Keratinocyte (primary cell): Measurements from ENCODE around the gene CDKN2D. TPM values are rescaled to one million over a fixed set of nuclear protein-coding genes. Genes with fewer than 3 reads are reported as not detected.

ENCODE experiments used
- DNase-seq: peaks from one replicate; pipeline ENCODE4 v3.0.0-alpha.2; 2011; ENCODE audit warnings: low read depth, missing footprints, low spot score
- FAIRE-seq: peaks from 2 replicates; lab custom pipeline; 2011; peaks lifted over from hg19 to GRCh38; lab: Jason Lieb, UNC
- H2AFZ ChIP-seq: 2 replicates; pipeline ENCODE4 v1.6.0; 2012; ENCODE audit warnings: low read length, control low read depth, inconsistent platforms; ENCODE audit not compliant: control insufficient read depth
- H3K27ac ChIP-seq: 2 replicates; pipeline ENCODE4 v1.5.1; 2011; ENCODE audit warnings: low read length; ENCODE audit not compliant: control insufficient read depth, insufficient read depth
- H3K27me3 ChIP-seq: 3 replicates; pipeline ENCODE4 v1.6.0; 2011; ENCODE audit warnings: low read length; ENCODE audit not compliant: control insufficient read depth, insufficient read depth; ENCODE audit errors: extremely low read depth
- H3K36me3 ChIP-seq, 2 experiments: 2 replicates in 1 of 2; 3 replicates in 1 of 2; pipeline ENCODE4 v1.5.1; 2011; ENCODE audit warnings: low read length in 2 of 2, mild to moderate bottlenecking in 1 of 2; ENCODE audit not compliant: control insufficient read depth in 2 of 2, insufficient read depth in 2 of 2; ENCODE audit errors: extremely low read depth in 1 of 2
- H3K4me1 ChIP-seq: 3 replicates; pipeline ENCODE4 v1.5.1; 2011; ENCODE audit warnings: low read length; ENCODE audit not compliant: control insufficient read depth, insufficient read depth; ENCODE audit errors: extremely low read depth
- H3K4me2 ChIP-seq: 3 replicates; pipeline ENCODE4 v1.6.0; 2011; ENCODE audit warnings: low read depth, low read length; ENCODE audit not compliant: control insufficient read depth, insufficient read depth; ENCODE audit errors: extremely low read depth
- H3K4me3 ChIP-seq, 3 experiments: fragments of 200-600 bp in 1 of 3; sonication (generic) in 1 of 3; 2 replicates in 2 of 3; 3 replicates in 1 of 3; pipeline ENCODE4 v1.5.1; 2011 to 2016; ENCODE audit warnings: low read length in 3 of 3, mild to moderate bottlenecking in 3 of 3, control low read depth in 2 of 3, inconsistent platforms in 1 of 3, low read depth in 1 of 3, mixed read lengths in 1 of 3, mixed run types in 1 of 3, moderate library complexity in 1 of 3; ENCODE audit not compliant: control insufficient read depth in 2 of 3, insufficient read depth in 2 of 3; ENCODE audit errors: extremely low read depth in 1 of 3
- H3K79me2 ChIP-seq: 2 replicates; pipeline ENCODE4 v1.6.0; 2012; ENCODE audit warnings: low read length; ENCODE audit not compliant: control insufficient read depth, insufficient read depth
- H3K9ac ChIP-seq: 3 replicates; pipeline ENCODE4 v1.6.0; 2011; ENCODE audit warnings: low read length; ENCODE audit not compliant: control insufficient read depth, insufficient read depth; ENCODE audit errors: extremely low read depth
- H3K9me1 ChIP-seq: 3 replicates; pipeline ENCODE4 v1.6.0; 2011; ENCODE audit warnings: low read length; ENCODE audit not compliant: control insufficient read depth, insufficient read depth; ENCODE audit errors: extremely low read depth
- H3K9me3 ChIP-seq: 2 replicates; pipeline ENCODE4 v1.5.1; 2012; ENCODE audit warnings: low read depth, low read length; ENCODE audit not compliant: control insufficient read depth
- H4K20me1 ChIP-seq: 3 replicates; pipeline ENCODE4 v1.6.0; 2011; ENCODE audit warnings: low read length; ENCODE audit not compliant: control insufficient read depth, insufficient read depth; ENCODE audit errors: extremely low read depth
- EZH2 ChIP-seq: IDR thresholded peaks from one replicate; pipeline ENCODE4 v1.6.1; 2012; ENCODE audit warnings: inconsistent platforms, mild to moderate bottlenecking, low read length, moderate library complexity
- dilution Hi-C: fragments of 300-500 bp; cut with MboI; formaldehyde crosslinking; loops from one replicate; pipeline ENCODE4 v1.7.0; 2020; ENCODE audit warnings: low sequenced_read_pairs; ENCODE audit not compliant: extremely low pct_ligation_motif_present
- polyA plus RNA-seq, 5 experiments: library from polyadenylated mRNA; depleted of rRNA in 3 of 5; stranded (reverse) in 3 of 5; stranded (forward) in 1 of 5; unstranded in 1 of 5; fragments of >200 nt; gene quantifications; 1 replicate in 1 of 5; 2 replicates in 3 of 5; 3 replicates in 1 of 5; pipeline versions ENCODE4 v1.2.1 to v1.2.3, GENCODE V29; 2011 to 2012; ENCODE audit warnings: missing spikeins in 2 of 5, low read depth in 1 of 5, low replicate concordance in 1 of 5
- TF ChIP-seq, protein P1 (sequence below), 3 experiments: IDR thresholded peaks in 1 of 3; conservative IDR thresholded peaks in 1 of 3; optimal IDR thresholded peaks in 1 of 3; 2 replicates in 2 of 3; 3 replicates in 1 of 3; pipeline versions ENCODE3 to v1.5.1; 2011; ENCODE audit warnings: low read length in 3 of 3, mild to moderate bottlenecking in 3 of 3, moderate library complexity in 2 of 3, control low read depth in 1 of 3, inconsistent platforms in 1 of 3; ENCODE audit not compliant: insufficient read depth in 2 of 3; ENCODE audit errors: extremely low read depth in 1 of 3

CDKN2D gene
- polyA plus RNA-seq, 1 donor (not counting 4 experiments of a cell fraction or from before 2014, with no cell fraction given): 3.9 TPM

DNA sequence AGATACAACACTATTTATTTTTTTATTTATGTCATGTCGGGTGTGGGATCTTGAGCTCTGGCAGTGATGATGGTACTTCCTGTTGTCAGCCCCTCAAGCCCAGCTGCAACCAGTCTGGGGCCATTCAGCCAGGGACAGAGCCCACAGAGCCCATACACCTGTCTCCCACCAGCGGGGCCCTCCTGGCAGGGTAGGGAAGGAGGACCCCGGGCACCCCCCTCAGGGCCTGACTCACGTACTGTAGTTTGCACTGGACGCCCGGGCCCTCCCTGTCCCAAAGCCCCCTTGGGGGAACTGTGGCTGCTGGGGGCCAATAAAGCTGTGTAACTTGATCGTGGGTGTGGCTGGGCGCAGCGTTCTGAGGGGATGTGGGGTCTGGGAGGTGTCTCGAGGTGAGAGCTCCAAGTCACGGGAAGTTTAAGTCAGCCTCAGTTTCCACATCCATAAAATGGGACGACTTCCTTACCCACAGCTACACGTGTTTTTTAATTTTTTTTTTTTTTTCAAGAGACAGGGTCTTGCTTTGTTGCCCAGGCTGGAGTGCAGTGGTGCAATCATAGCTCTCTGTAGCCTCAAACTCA is 15.6 kb downstream of the CDKN2D start:
- FAIRE-seq (no peak), DNase-seq (no peak)
- Histone ChIP-seq H3K27ac (no peak overlapping the region), H3K79me2 (peaks cover 2% of the 10 kb centered on the region), H3K9ac (no peak overlapping the region), H3K27me3 (no peaks in the 10 kb centered on the region), H3K4me1 (peaks cover 34% of the 10 kb centered on the region), H3K4me2 (no peak overlapping the region), H4K20me1 (peaks cover 13% of the 10 kb centered on the region), H3K36me3 (peaks cover 31 to 48% of the 10 kb centered on the region in 2 experiments), H3K9me3 (no peaks in the 10 kb centered on the region), H3K9me1 (no peaks in the 10 kb centered on the region), H3K4me3 (no peak overlapping the region), H2AFZ (no peak overlapping the region)
- TF ChIP-seq, protein P1, sequence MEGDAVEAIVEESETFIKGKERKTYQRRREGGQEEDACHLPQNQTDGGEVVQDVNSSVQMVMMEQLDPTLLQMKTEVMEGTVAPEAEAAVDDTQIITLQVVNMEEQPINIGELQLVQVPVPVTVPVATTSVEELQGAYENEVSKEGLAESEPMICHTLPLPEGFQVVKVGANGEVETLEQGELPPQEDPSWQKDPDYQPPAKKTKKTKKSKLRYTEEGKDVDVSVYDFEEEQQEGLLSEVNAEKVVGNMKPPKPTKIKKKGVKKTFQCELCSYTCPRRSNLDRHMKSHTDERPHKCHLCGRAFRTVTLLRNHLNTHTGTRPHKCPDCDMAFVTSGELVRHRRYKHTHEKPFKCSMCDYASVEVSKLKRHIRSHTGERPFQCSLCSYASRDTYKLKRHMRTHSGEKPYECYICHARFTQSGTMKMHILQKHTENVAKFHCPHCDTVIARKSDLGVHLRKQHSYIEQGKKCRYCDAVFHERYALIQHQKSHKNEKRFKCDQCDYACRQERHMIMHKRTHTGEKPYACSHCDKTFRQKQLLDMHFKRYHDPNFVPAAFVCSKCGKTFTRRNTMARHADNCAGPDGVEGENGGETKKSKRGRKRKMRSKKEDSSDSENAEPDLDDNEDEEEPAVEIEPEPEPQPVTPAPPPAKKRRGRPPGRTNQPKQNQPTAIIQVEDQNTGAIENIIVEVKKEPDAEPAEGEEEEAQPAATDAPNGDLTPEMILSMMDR (optimal IDR thresholded peaks at IDR 0.05 in 1 of 3, IDR thresholded peaks at IDR 0.05 in 1 of 3, conservative IDR thresholded peaks at IDR 0.05 in 1 of 3; ENCODE audit: extremely low read depth in 1 of 3, insufficient read depth in 2 of 3, low read length in 3 of 3): no peak
- no peak for TF ChIP-seq EZH2
- dilution Hi-C loops: no loop called here

DNA sequence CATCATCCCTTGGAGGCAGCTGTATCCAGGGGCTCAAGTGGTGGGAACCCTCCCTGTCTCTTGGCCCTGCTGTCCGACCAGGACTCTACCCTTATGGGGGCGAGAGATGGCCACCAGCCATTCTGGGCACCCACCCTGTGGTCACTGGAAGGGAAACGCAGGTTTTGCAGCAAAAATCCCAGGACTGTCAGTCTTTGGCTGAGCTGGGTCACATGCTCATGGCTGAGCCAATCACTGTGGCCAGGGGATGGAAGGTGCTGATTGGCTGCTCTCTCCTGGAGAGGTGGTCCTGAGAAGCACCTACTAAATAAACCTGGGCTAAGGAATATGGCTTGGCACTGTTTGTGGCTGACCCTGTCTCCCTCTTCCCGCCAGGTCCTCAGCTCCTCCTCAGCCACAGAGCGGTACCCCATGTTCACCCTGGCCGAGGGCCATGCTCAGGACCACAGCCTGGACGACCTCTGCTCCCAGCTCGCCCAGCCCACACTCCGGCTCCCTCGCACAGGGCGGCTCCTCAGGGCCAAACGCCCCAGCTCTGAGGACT is 16.2 kb downstream of the CDKN2D start:
- no peak overlapping the region for H2AFZ ChIP-seq
- H3K9ac ChIP-seq: no peak overlapping the region
- H3K4me1 ChIP-seq: peaks cover 34% of the 10 kb centered on the region
- H3K4me2 ChIP-seq: no peak overlapping the region
- no peaks in the 10 kb centered on the region for H3K9me3 ChIP-seq
- peaks cover 2% of the 10 kb centered on the region for H3K79me2 ChIP-seq
- FAIRE-seq (no peak), DNase-seq (no peak)
- dilution Hi-C loops: no loop called here
- H3K9me1 ChIP-seq: no peaks in the 10 kb centered on the region
- peaks cover 27 to 42% of the 10 kb centered on the region in 2 experiments for H3K36me3 ChIP-seq
- no peak overlapping the region for H3K27ac ChIP-seq
- no peak overlapping the region for H3K4me3 ChIP-seq
- peaks cover 13% of the 10 kb centered on the region for H4K20me1 ChIP-seq
- TF ChIP-seq, protein P1 (optimal IDR thresholded peaks at IDR 0.05 in 1 of 3, IDR thresholded peaks at IDR 0.05 in 1 of 3, conservative IDR thresholded peaks at IDR 0.05 in 1 of 3; ENCODE audit: extremely low read depth in 1 of 3, insufficient read depth in 2 of 3, low read length in 3 of 3): no peak
- H3K27me3 ChIP-seq: no peaks in the 10 kb centered on the region
